Neuron (in vitro differentiated cells): ENCODE results near the gene CLDND2.

Experiments used
- H2AFZ ChIP-seq: one replicate; pipeline ENCODE4 v1.6.1; 2013; ENCODE audit warnings: low read depth, mild to moderate bottlenecking, inconsistent platforms, low read length, moderate library complexity
- H3K27me3 ChIP-seq: one replicate; pipeline ENCODE4 v1.6.1; 2013; ENCODE audit warnings: low read length; ENCODE audit not compliant: insufficient read depth
- H3K36me3 ChIP-seq: one replicate; pipeline ENCODE4 v1.6.1; 2013; ENCODE audit warnings: low read length; ENCODE audit not compliant: insufficient read depth
- H3K4me1 ChIP-seq: one replicate; pipeline ENCODE4 v1.6.1; 2013; ENCODE audit warnings: low read length; ENCODE audit not compliant: insufficient read depth
- H3K4me3 ChIP-seq: 2 replicates; pipeline ENCODE4 v1.5.1; 2013; ENCODE audit warnings: mild to moderate bottlenecking, low read length, moderate library complexity
- H3K9me3 ChIP-seq: one replicate; pipeline ENCODE4 v1.6.1; 2013; ENCODE audit warnings: low read length

Gene CLDND2

DNA sequence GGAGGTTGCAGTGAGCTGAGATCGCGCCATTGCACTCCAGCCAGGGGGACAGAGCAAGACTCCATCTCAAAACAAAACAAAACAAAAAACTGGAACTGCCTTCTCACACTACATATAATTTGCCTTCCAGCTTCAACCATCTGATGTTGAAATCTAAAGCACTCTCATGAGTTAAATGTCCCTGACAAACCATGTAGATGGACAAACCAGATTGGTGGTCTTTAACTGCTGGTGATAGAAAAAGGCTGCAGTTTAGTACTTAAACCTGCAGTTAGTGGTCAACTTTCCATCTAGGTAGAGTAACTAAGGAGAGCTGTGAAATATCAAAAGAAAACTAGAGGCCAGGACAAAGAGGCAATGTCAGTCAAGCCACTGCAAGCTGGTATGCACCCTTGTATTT lies 27.4 kb upstream of the CLDND2 start:
- no peak overlapping the region for H3K4me3 ChIP-seq
- no peaks in the 10 kb centered on the region for H3K36me3 ChIP-seq
- no peak overlapping the region for H2AFZ ChIP-seq
- H3K9me3 ChIP-seq = no peaks in the 10 kb centered on the region
- no peaks in the 10 kb centered on the region for H3K27me3 ChIP-seq
- peaks cover 7% of the 10 kb centered on the region for H3K4me1 ChIP-seq

- Histone ChIP-seq H3K36me3 (no peaks in the 10 kb centered on the region), H3K9me3 (no peaks in the 10 kb centered on the region), H2AFZ (peak overlapping the region; percentile 71), H3K4me3 (peak overlapping the region; percentile 65), H3K4me1 (peaks cover 7% of the 10 kb centered on the region), H3K27me3 (no peaks in the 10 kb centered on the region)
Observed at GRCh38 chr19:51394050-51394836, 25.4 kb upstream of the CLDND2 start.

DNA sequence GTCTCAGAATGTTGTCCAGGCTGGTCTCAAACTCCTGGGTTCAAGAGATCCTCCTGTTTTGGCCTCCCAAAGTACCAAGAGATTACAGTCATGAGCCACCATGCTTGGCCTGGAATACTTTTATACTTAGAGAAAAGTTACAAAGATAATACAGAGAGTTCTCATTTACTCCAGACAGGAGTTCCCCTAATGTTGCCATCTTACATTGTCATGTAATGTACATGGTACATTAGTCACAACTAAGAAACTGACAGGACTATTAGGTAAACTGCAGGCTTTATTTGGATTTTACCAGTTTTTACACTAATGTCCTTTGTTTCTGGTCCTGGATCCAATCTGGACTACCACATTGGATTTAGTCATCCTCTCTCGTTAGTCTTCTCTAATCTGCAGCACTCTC lies 23.9 kb upstream of the CLDND2 start:
- no peaks in the 10 kb centered on the region for H3K36me3 ChIP-seq
- H3K27me3 ChIP-seq = no peaks in the 10 kb centered on the region
- no peaks in the 10 kb centered on the region for H3K9me3 ChIP-seq
- H3K4me1 ChIP-seq = peaks cover 7% of the 10 kb centered on the region
- H2AFZ ChIP-seq = no peak overlapping the region
- H3K4me3 ChIP-seq = no peak overlapping the region

DNA sequence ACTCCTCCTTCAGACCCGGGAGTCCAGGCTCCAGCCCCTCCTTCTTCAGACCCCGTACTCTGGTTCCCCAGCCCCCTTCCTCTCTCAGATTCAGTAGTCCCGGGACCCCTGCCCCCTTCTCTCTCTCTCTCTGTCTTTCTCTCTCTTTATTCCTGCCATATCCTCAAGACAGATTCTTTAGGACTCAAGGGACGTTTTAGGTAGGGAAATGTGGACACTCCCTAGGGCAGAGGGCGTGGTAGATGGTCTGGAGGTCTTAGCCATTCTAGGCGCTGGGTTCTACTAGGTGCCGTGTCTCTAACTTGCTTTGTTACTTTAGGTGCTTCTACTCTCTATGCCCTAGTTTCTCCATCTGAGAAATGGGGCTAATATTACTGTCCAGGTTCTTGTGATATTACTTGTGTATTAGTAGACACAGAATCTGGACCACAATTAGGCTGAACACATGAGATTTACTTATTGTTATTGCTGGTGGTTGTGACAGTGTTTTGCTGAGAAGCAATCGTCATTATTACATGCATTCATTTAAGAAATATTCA lies 22.3 kb upstream of the CLDND2 start:
- H3K27me3 ChIP-seq = no peaks in the 10 kb centered on the region
- no peaks in the 10 kb centered on the region for H3K9me3 ChIP-seq
- H3K4me3 ChIP-seq = no peak overlapping the region
- no peaks in the 10 kb centered on the region for H3K36me3 ChIP-seq
- H2AFZ ChIP-seq = no peak overlapping the region
- peaks cover 7% of the 10 kb centered on the region for H3K4me1 ChIP-seq

- no peaks in the 10 kb centered on the region for H3K36me3 ChIP-seq
- peaks cover 3% of the 10 kb centered on the region for H3K4me1 ChIP-seq
- no peaks in the 10 kb centered on the region for H3K27me3 ChIP-seq
- no peaks in the 10 kb centered on the region for H3K9me3 ChIP-seq
- no peak overlapping the region for H3K4me3 ChIP-seq
- no peak overlapping the region for H2AFZ ChIP-seq
Observed at GRCh38 chr19:51389143-51389542, 20.3 kb upstream of the CLDND2 start.

DNA sequence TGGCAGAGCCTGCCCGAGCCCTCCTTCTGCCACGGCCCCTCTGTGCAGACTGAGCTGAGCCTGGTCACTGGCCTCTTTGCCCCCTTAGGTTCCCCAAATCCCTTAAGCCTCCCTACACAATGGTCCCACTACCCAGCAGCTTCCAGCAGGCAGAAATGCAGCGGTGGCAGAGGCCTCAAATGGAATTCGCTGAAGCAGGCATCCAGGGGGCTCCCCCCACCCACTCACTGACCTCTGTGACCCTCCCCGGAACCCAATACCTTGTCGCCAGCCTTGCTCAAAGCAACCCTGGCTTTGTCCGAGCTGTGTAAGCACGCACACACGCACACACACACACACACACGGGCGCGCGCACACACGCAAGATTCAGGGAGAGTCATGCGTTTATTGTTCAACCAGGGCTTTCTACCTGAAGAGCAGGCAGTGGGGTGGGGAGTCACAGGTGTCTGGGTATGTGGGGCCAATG lies 19.2 kb upstream of the CLDND2 start, which contains the start of gene LIM2:
Gene LIM2 (minus strand): TSS at position 51 of the 466 bp plus-strand sequence. CDS start 531 bp downstream, outside the sequence.
- no peak within 1 kb of the TSS for H3K4me3 ChIP-seq
- no peaks in the 10 kb centered on the region for H3K4me1 ChIP-seq
- no peak within 1 kb of the TSS for H2AFZ ChIP-seq
- no peaks in the 10 kb centered on the region for H3K27me3 ChIP-seq
- H3K36me3 ChIP-seq = no peaks in the 10 kb centered on the region
- no peaks in the 10 kb centered on the region for H3K9me3 ChIP-seq

DNA sequence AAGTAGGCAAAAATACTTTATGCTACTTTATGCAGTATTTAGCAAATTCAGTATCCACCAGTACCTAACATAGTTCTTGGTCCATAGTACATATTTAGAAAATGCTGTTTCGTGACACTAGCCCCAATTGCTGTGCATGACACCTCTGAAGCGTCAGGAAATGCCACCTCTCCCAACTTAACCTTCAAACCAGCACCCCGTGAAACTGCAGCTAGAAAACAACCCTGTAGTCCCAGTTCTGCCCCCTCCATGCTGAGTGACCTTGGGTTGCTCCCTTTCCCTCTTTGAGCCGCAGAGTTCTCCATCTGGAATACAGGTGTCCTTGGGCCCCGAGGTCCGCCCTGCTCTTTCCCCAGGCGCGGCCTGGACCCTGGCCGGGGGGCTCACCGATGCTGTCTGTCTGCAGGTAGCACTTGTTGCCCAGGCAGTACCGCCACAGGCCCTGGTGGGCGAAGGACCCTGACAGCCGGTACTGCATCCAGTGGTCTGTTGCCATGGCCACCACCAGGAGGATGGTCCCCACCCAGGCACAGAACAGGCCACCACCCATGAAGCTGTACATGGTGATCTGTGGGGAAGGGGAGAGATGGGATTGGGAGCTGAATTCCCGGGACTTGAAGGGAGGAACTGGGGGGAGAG lies 18.2 kb upstream of the CLDND2 start:
- no peaks in the 10 kb centered on the region for H3K9me3 ChIP-seq
- H3K27me3 ChIP-seq = no peaks in the 10 kb centered on the region
- no peaks in the 10 kb centered on the region for H3K36me3 ChIP-seq
- H3K4me3 ChIP-seq = no peak overlapping the region
- H3K4me1 ChIP-seq = no peaks in the 10 kb centered on the region
- H2AFZ ChIP-seq = no peak overlapping the region

DNA sequence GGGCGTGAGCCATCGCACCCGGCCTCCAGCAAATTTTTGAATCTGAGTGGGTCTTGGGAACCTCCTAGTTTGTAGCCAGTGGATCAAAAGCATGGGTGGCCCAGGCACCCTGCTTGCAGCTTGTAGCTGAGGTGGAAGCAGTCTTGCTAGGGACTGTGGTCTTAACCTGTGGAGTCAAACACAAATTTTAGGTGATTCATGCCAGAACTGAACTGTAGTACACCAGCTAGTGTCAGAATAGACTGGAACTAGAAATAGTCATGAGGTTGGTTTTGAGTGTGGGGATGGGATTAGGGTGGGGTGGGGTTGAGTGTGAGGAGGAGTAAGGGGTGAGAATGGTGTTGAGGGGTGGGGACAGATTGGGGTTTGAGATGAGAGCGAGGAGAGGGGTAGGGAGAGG lies 13.2 kb upstream of the CLDND2 start:
- H3K9me3 ChIP-seq = no peaks in the 10 kb centered on the region
- no peaks in the 10 kb centered on the region for H3K27me3 ChIP-seq
- no peaks in the 10 kb centered on the region for H3K4me1 ChIP-seq
- H3K4me3 ChIP-seq = no peak overlapping the region
- H2AFZ ChIP-seq = no peak overlapping the region
- H3K36me3 ChIP-seq = no peaks in the 10 kb centered on the region

DNA sequence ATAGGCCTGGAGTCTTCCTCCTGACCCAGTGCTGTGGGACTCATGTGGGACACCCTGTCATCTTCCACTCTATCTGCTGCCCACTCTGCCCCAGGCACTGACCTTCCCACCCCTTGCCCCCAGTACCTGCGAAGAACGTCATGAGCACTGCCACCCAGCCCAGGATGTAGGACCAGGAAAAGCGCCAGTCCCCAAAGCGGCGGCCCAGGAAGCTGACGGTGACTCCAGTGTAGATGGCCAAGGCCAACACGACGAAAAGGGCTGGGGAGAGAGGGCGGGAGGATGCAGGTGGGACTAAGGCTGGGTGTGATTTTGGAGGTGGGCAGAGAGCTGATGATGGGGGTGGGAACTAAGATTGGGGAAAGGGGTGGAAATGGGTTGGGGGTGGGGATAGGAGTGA lies 11.6 kb upstream of the CLDND2 start:
- Histone ChIP-seq H3K4me1 (no peaks in the 10 kb centered on the region), H3K27me3 (no peaks in the 10 kb centered on the region), H3K9me3 (no peaks in the 10 kb centered on the region), H3K4me3 (no peak overlapping the region), H2AFZ (no peak overlapping the region), H3K36me3 (no peaks in the 10 kb centered on the region)

GRCh38 chr19:51377422-51377821 lies 8.6 kb upstream of the CLDND2 start:
- Histone ChIP-seq H3K27me3 (peaks cover 3% of the 10 kb centered on the region), H3K36me3 (no peaks in the 10 kb centered on the region), H3K9me3 (no peaks in the 10 kb centered on the region), H2AFZ (no peak overlapping the region), H3K4me1 (no peaks in the 10 kb centered on the region), H3K4me3 (no peak overlapping the region)

DNA sequence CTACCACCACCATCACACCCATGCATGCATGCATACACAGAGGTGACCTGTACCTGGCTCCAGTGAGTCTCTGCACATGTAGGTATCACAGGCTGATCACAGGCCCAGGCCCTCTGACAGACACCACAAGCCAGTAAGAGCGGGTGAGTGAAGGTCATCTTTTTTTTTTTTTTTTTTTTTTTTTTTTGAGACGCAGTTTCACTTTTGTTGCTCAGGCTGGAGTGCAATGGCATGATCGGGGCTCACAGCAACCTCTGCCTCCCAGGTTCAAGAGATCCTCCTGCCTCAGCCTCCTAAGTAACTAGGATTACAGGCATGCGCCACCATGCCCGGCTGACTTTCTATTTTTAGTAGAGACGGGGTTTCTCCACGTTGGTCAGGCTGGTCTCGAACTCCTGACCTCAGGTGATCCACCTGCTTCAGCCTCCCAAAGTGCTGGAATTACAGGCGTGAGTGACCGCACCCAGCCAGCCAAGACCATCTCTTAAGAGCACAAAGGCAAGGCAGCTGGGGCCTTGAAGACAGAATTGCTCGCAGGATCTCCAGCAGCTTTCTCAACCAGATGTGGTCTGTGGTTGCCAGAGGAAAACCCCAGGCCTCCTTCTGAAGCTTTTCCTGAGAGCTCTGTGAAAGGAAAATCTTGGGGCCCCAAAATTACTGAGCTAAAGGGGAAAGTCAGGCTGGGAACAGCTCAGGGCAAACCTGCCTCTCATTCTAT lies 6.9 kb upstream of the CLDND2 start:
- H3K36me3 ChIP-seq = no peaks in the 10 kb centered on the region
- H2AFZ ChIP-seq = no peak overlapping the region
- peaks cover 7% of the 10 kb centered on the region for H3K27me3 ChIP-seq
- no peaks in the 10 kb centered on the region for H3K4me1 ChIP-seq
- H3K9me3 ChIP-seq = no peaks in the 10 kb centered on the region
- no peak overlapping the region for H3K4me3 ChIP-seq

- Histone ChIP-seq H3K4me1 (peaks cover 6% of the 10 kb centered on the region), H3K27me3 (peaks cover 7% of the 10 kb centered on the region), H3K36me3 (no peaks in the 10 kb centered on the region), H3K9me3 (no peaks in the 10 kb centered on the region), H2AFZ (no peak within 1 kb of the TSS), H3K4me3 (no peak within 1 kb of the TSS)
Observed at GRCh38 chr19:51372649-51373504, 4.1 kb upstream of the CLDND2 start, which contains the start of gene NKG7. Gene NKG7 (minus strand): TSS chr19:51372654. CDS start chr19:51372535, 119 bp downstream.
